GM18907 (cell line): Measurements from ENCODE around the gene KIF21A.

Experiments used
- ATAC-seq: cut with Tn5 transposase; IDR thresholded peaks from one replicate; pipeline ENCODE4 v1.9.1; 2021; ENCODE audit warnings: mild to moderate bottlenecking, moderate library complexity; ENCODE audit not compliant: unreplicated experiment

KIF21A gene

DNA sequence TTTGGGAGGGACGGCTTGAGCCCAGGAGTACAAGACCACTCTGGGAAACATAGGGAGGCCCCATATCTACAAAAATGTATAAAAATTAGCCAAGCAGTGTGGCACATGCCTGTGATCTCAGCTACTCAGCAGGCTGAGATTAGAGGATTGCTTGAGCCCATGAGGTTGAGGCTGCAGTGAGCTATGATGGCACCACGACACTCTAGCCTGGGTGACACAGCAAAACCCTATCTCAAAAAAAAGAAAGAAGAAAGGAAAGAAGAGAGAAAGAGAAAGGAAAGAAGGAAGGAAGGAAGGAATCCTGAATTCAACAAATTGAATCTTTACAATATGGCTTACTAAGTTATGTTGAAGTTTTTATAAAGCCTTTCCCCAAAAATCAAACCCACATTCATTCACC, 2.1 kb downstream of the KIF21A start:
- no peak for ATAC-seq

DNA sequence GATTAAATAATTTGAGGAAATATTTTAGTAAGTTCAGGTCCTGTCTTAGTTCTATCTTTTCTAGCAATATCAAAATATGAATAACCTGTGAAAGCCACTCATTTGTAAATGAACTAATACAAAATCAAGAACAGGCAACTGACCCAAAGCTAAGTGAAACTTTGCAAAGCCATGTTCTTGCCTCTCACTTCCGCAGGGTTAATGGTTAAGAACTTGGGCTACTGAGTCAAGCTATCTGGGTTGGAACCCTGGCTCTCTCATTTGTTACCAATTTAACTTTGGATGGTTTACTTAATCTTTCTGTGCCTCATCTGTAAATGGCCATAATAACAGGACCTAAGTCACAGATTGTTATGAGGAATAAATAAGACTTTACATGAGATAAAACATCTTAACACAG, 2.8 kb downstream of the KIF21A start:
- ATAC-seq = no peak

- no peak for ATAC-seq
Observed at GRCh38 chr12:39435531-39435930, 7.4 kb downstream of the KIF21A start.

GRCh38 chr12:39431797-39432196, 11.1 kb downstream of the KIF21A start:
- ATAC-seq = no peak

- no peak for ATAC-seq
Observed at GRCh38 chr12:39431002-39431796, 11.7 kb downstream of the KIF21A start.

GRCh38 chr12:39429809-39430208, 13.1 kb downstream of the KIF21A start:
- ATAC-seq = no peak

GRCh38 chr12:39427360-39427808, 15.5 kb downstream of the KIF21A start:
- no peak for ATAC-seq

GRCh38 chr12:39426636-39427240, 16.2 kb downstream of the KIF21A start:
- no peak for ATAC-seq

- no peak for ATAC-seq
Observed at GRCh38 chr12:39420043-39420442, 22.9 kb downstream of the KIF21A start.

- no peak for ATAC-seq
Observed at GRCh38 chr12:39419471-39419870, 23.4 kb downstream of the KIF21A start.

DNA sequence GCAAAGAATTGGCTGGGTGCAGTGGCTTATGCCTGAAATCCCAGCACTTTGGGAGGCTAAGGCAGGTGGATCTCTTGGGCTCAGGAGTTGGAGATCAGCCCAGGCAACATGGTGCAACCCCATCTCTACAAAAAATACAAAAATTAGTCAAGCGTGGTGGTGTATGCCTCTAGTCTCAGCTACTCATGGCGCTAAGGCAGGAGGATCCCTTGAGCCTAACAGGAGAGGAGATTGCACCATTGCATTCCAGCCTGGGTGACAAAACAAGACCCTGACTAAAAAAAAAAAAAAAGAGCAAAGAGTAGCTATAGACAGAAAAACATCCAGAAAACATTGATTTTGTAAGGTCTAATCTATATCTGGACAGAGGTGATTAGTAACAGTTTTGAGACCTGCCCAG, 25.0 kb downstream of the KIF21A start:
- no peak for ATAC-seq

DNA sequence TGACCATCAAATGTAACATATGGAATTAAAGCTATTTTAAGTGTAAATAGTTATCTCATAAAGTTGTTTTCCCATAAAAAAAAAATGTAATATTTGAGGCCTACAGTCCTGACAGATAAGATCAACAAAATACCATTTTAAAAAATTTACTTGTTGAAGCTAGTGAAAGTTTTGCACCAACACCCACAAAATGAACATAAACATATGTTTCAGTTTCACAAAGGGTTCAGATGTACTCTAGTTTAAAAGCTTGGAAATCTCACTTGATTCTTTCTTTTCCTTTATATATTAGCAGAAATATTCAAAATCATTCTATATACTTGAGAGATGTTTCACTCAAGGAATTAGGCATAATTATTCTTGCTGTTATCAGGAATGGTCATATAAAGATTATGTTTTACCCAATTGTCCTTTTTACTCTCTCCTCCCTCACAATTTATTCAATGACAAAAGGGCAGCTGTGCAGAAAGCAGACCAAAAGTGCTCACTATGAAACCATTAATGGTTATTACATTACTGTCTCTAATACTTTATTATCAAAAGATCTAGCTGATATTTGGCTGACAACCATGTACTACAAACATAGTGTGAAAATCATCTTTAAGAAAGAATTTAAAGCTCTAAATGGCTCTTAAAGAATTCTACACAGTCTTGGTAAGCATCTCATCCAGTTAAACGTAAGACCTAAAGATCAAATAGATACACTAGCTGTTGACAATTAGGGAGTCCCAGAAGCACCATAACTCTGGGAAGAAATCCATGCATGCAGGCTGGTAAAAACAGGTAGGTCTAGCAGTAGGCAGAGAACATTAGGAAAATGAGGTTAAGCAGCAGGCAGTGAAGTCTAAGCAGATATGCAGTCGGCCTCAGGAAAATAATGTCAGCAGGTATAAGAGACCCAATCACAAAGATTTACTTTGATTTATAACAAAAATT, 28.8 kb downstream of the KIF21A start:
- ATAC-seq = no peak

DNA sequence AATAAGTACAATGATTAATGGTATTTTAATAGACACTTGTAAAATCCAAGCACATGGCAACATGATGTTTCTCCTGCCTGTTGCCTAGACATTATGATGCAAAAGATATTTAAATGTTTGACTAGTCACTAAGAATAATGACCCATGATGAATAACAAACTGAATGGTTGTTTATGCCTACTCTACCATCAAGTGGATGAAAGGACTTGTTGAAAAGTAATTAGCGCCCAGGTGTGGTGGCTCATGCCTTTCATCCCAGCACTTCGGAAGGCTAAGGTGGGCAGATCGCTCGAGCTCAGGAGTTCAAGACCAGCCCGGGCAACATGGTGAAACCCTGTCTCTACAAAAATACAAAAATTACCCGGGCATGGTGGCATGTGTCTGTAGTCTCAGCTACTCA, 30.7 kb downstream of the KIF21A start:
- ATAC-seq = no peak

DNA sequence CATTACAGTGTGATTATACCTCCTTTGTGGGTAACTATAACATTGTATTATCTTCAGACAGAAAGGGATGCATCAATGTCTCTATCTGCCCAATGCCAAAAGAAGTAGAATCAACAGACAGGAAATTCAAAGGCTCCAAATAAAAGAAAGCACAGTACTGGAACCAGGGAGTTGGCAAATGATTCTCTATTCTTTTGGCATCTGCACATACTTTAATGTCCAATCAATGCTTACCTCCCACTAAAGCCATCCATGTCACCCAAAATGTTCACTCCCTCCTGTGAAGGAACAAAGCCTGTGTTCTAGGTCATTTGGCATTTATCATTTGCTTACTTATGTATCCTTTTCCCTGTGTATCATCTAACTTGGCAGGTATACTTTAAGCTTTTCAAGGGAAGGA, 36.7 kb downstream of the KIF21A start:
- ATAC-seq = no peak

- no peak for ATAC-seq
Observed at GRCh38 chr12:39405580-39405979, 37.3 kb downstream of the KIF21A start.

GRCh38 chr12:39404000-39404399, 38.9 kb downstream of the KIF21A start:
- ATAC-seq = no peak

GRCh38 chr12:39403376-39403775, 39.5 kb downstream of the KIF21A start:
- ATAC-seq = no peak

DNA sequence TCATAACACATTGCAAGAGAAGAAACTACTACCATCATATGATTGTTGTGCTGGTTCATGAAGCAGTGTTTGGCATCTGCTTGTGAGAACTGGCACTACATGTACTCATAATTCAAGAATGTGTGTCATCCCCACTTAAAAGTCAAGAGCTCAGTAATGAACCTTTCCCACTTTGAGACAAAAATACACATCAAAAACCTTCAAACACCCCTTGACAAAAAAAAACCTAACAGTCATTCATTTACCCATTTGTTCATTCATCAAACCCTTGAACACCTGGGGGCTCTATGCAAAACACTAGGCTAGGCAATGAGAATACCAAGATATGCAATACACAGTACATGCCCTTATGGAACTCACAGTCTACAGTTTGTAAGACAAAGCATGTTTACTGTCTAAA, 40.0 kb downstream of the KIF21A start:
- no peak for ATAC-seq

- ATAC-seq = no peak
Observed at GRCh38 chr12:39401459-39401858, 41.5 kb downstream of the KIF21A start.

GRCh38 chr12:39395866-39396265, 47.1 kb downstream of the KIF21A start:
- ATAC-seq = no peak

- ATAC-seq = no peak
Observed at GRCh38 chr12:39393890-39394289, 49.0 kb downstream of the KIF21A start.
